ENCODE measurements around the gene LY6G6F.
A peak's percentile ranks its signal among the peaks of the same experiment; 100 is the strongest.

Gene LY6G6F

DNA sequence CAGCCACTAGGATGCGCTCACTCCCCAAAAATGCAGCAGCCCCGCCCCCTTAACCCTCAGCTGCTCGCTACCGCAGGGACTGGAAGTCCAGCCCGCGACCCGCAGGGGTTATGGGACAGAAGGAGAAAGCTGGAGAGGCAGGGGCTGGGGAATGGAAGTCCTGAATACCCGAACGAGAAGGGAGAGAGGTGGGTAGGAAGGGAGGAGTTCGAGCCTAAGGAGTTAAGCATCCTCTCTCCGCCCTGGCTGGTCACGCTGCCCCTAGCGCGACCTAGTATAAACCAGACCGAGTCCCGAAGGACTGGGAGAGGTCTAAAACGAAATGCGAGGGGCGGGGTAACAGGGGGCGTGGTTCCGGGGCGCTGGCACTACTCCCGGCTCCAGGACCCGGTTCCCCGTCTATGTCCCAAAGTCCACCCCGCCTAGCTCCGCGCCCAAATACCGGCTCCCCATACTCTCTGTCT, 22.9 kb downstream of the LY6G6F start:
- POLR2A ChIA-PET: interaction anchor here (0.7 to 4.2 kb wide), 19 partner anchors 8 to 169 kb away, joined by 3 to 40 read pairs (median 6); partner anchors contain the start of genes ABHD16A, C6orf47, HSPA1A and HSPA1B

DNA sequence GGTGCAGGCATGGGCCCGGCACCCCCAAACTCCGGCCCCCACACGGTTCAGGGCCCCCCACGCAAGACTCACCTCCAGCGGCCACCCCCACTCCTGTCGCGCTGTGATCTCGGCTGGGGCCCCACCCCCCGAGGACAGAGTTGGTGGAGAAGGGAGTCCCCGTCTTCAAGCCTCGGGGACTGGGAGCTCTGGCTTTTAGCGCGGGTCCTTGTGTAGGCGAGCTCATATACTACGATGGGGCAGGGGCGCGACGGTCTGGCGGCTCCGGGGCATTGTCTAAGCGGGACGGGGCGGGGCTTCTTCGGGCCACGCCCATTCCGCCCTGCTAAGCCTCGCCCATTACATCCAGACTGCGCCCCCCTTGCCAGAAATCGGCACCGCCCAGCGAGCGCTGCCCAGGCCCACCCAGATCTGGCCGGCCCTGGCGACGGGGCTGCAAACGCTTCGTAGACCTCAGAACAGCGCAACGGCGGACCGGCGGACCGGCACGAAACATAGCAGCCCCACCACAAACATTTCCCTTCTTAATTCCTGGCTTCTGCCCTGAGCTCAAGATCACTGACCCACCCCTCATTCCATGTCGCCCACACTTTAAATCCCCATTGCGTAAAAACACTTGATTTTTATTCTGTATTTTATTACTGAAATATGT, 23.4 kb downstream of the LY6G6F start:
- DNase-seq (ENCODE audit: extremely low spot score): peak; percentile 91
- peak; percentile 39 for TF ChIP-seq L3MBTL2 (conservative IDR thresholded peaks at IDR 0.05)
- TF ChIP-seq SP1 (IDR thresholded peaks at IDR 0.05): no peak; the same call in 1 of the 2 replicates
- POLR2A ChIA-PET: interaction anchor here (0.7 to 4.2 kb wide), 20 partner anchors 9 to 168 kb away, joined by 3 to 40 read pairs (median 6); partner anchors contain the start of genes ABHD16A, C6orf47, HSPA1A and HSPA1B
- CTCF ChIA-PET: interaction anchor here (0.6 to 2.0 kb wide), 9 partner anchors 8 to 164 kb away, joined by 3 to 13 read pairs (median 6); partner anchors contain the start of genes LSM2, LY6G6D and MSH5

More for the DNA sequence above, 22.9 kb downstream of the LY6G6F start:
- DNase-seq (ENCODE audit: extremely low spot score): peak; percentile 77
- CTCF ChIA-PET: interaction anchor here (1.2 to 2.0 kb wide), 8 partner anchors 9 to 97 kb away, joined by 3 to 13 read pairs (median 6); partner anchors contain the start of genes LSM2, LY6G6D and MSH5
- no peak for TF ChIP-seq NFRKB (IDR thresholded peaks at IDR 0.05)
- TF ChIP-seq, protein P1, sequence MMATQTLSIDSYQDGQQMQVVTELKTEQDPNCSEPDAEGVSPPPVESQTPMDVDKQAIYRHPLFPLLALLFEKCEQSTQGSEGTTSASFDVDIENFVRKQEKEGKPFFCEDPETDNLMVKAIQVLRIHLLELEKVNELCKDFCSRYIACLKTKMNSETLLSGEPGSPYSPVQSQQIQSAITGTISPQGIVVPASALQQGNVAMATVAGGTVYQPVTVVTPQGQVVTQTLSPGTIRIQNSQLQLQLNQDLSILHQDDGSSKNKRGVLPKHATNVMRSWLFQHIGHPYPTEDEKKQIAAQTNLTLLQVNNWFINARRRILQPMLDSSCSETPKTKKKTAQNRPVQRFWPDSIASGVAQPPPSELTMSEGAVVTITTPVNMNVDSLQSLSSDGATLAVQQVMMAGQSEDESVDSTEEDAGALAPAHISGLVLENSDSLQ (IDR thresholded peaks at IDR 0.05): no peak
- TF ChIP-seq TARDBP (IDR thresholded peaks at IDR 0.05): no peak
- TF ChIP-seq CTBP1 (IDR thresholded peaks at IDR 0.05; ENCODE audit: borderline replicate concordance): no peak
- no peak for TF ChIP-seq SUZ12 (IDR thresholded peaks at IDR 0.05)
- TF ChIP-seq SP1 (IDR thresholded peaks at IDR 0.05): peak; percentile 34; the same call in 1 of the 2 replicates
- no peak for TF ChIP-seq FOXM1 (IDR thresholded peaks at IDR 0.05; ENCODE audit: borderline replicate concordance)
- TF ChIP-seq ZNF384 (IDR thresholded peaks at IDR 0.05): no peak
- TF ChIP-seq FOXK2 (IDR thresholded peaks at IDR 0.05): no peak

- POLR2A ChIA-PET: interaction anchor here (1.0 to 4.2 kb wide), 15 partner anchors 8 to 168 kb away, joined by 3 to 40 read pairs (median 7); partner anchors contain the start of genes ABHD16A, C6orf47, HSPA1A and HSPA1B
- TF ChIP-seq BHLHE40 (IDR thresholded peaks at IDR 0.05; ENCODE audit: borderline replicate concordance) (no peak), NFRKB (IDR thresholded peaks at IDR 0.05) (no peak), HDGF (IDR thresholded peaks at IDR 0.05; ENCODE audit: borderline replicate concordance) (no peak), CTBP1 (IDR thresholded peaks at IDR 0.05; ENCODE audit: borderline replicate concordance) (no peak), FOXK2 (IDR thresholded peaks at IDR 0.05) (no peak), FOXM1 (IDR thresholded peaks at IDR 0.05; ENCODE audit: borderline replicate concordance) (no peak), SUZ12 (IDR thresholded peaks at IDR 0.05) (no peak), FOXA1 (IDR thresholded peaks at IDR 0.05) (no peak), SP1 (IDR thresholded peaks at IDR 0.05) (no peak), TARDBP (IDR thresholded peaks at IDR 0.05) (no peak), ARNT (IDR thresholded peaks at IDR 0.05) (no peak), ELF4 (IDR thresholded peaks at IDR 0.05) (no peak), L3MBTL2 (conservative IDR thresholded peaks at IDR 0.05) (no peak), LEF1 (IDR thresholded peaks at IDR 0.05; ENCODE audit: borderline replicate concordance) (no peak), ZNF384 (IDR thresholded peaks at IDR 0.05) (no peak)
- TF ChIP-seq, protein P1 (IDR thresholded peaks at IDR 0.05): no peak
- DNase-seq (ENCODE audit: extremely low spot score): no peak
- CTCF ChIA-PET: interaction anchor here (1.2 to 2.0 kb wide), 7 partner anchors 7 to 96 kb away, joined by 3 to 13 read pairs (median 6); partner anchors contain the start of genes LSM2 and LY6G6D
Measured at GRCh38 chr6:31730631-31731086, 24.0 kb downstream of the LY6G6F start.

- ChIA-PET POLR2A (interaction anchor here (0.7 to 1.6 kb wide), 3 partner anchors 9 to 27 kb away, joined by 3 to 5 read pairs (median 4); no protein-coding TSS in a partner anchor), CTCF (interaction anchor here (0.7 to 4.2 kb wide), 2 partner anchors 26 to 38 kb away, joined by 3 to 19 read pairs; no protein-coding TSS in a partner anchor)
- DNase-seq (ENCODE audit: extremely low spot score): no peak
- no peak for TF ChIP-seq NFRKB (IDR thresholded peaks at IDR 0.05)
- no peak for TF ChIP-seq FOXM1 (IDR thresholded peaks at IDR 0.05; ENCODE audit: borderline replicate concordance)
- no peak for TF ChIP-seq SP1 (IDR thresholded peaks at IDR 0.05)
- TF ChIP-seq FOXK2 (IDR thresholded peaks at IDR 0.05): no peak
- no peak for TF ChIP-seq CTBP1 (IDR thresholded peaks at IDR 0.05; ENCODE audit: borderline replicate concordance)
- TF ChIP-seq SUZ12 (IDR thresholded peaks at IDR 0.05): no peak
- TF ChIP-seq ELF4 (IDR thresholded peaks at IDR 0.05): no peak
- TF ChIP-seq TARDBP (IDR thresholded peaks at IDR 0.05): no peak
- TF ChIP-seq FOXA1 (IDR thresholded peaks at IDR 0.05): no peak
- TF ChIP-seq ZNF384 (IDR thresholded peaks at IDR 0.05): no peak
- TF ChIP-seq, protein P1 (IDR thresholded peaks at IDR 0.05): no peak
- TF ChIP-seq LEF1 (IDR thresholded peaks at IDR 0.05; ENCODE audit: borderline replicate concordance): no peak
- TF ChIP-seq L3MBTL2 (conservative IDR thresholded peaks at IDR 0.05): no peak
- no peak for TF ChIP-seq BHLHE40 (IDR thresholded peaks at IDR 0.05; ENCODE audit: borderline replicate concordance)
Measured at GRCh38 chr6:31732029-31732428, 25.4 kb downstream of the LY6G6F start.

DNA sequence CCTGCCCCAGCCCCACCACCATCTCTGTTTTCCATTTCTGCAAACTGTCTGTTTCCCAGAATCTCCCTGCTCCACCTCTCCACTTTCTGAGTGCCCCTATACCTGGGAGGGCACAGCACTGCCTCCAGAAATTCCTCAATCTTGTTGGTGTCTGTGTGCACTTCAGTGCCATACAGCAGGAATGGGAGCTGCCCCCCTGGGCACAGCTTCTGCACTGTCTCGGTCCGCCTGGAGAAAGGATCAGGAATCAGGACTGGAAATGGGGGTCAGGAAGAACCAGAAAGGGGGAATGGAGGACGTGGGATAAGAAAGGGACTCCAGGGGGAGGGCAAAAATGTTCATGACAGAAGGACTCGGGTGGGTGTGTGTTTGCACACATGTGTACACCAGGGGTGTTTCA, 27.1 kb downstream of the LY6G6F start:
- DNase-seq (ENCODE audit: extremely low spot score): no peak
- ChIA-PET POLR2A (no interaction called here), CTCF (interaction anchor here (0.9 to 4.2 kb wide), 2 partner anchors 36 to 72 kb away, joined by 3 to 19 read pairs; no protein-coding TSS in a partner anchor)
- no peak for TF ChIP-seq NFRKB (IDR thresholded peaks at IDR 0.05)
- TF ChIP-seq L3MBTL2 (conservative IDR thresholded peaks at IDR 0.05): no peak
- no peak for TF ChIP-seq CTBP1 (IDR thresholded peaks at IDR 0.05; ENCODE audit: borderline replicate concordance)
- TF ChIP-seq, protein P1 (IDR thresholded peaks at IDR 0.05): no peak
- no peak for TF ChIP-seq TARDBP (IDR thresholded peaks at IDR 0.05)
- TF ChIP-seq LEF1 (IDR thresholded peaks at IDR 0.05; ENCODE audit: borderline replicate concordance): no peak
- TF ChIP-seq ARNT (IDR thresholded peaks at IDR 0.05): no peak
- no peak for TF ChIP-seq HDGF (IDR thresholded peaks at IDR 0.05; ENCODE audit: borderline replicate concordance)
- TF ChIP-seq FOXK2 (IDR thresholded peaks at IDR 0.05): no peak
- no peak for TF ChIP-seq SP1 (IDR thresholded peaks at IDR 0.05)
- no peak for TF ChIP-seq ZNF384 (IDR thresholded peaks at IDR 0.05)
- TF ChIP-seq ELF4 (IDR thresholded peaks at IDR 0.05): no peak
- TF ChIP-seq BHLHE40 (IDR thresholded peaks at IDR 0.05; ENCODE audit: borderline replicate concordance): no peak

Measured in HEK293T (cell line).